CD4-positive, alpha-beta T cell treated with Interferon alpha-2 for 1 hour (primary cell): ENCODE measurements around the gene HPDL.
"Not testable (repeated sequence)": the region's sequence is repeated elsewhere in the genome, so short reads cannot be mapped to it uniquely, and the experiment has no call there.

Experiments
- DNase-seq, 2 donors: peaks; one replicate each; pipeline ENCODE4 v3.0.0-alpha.2; 2020 to 2022

The HPDL gene

DNA sequence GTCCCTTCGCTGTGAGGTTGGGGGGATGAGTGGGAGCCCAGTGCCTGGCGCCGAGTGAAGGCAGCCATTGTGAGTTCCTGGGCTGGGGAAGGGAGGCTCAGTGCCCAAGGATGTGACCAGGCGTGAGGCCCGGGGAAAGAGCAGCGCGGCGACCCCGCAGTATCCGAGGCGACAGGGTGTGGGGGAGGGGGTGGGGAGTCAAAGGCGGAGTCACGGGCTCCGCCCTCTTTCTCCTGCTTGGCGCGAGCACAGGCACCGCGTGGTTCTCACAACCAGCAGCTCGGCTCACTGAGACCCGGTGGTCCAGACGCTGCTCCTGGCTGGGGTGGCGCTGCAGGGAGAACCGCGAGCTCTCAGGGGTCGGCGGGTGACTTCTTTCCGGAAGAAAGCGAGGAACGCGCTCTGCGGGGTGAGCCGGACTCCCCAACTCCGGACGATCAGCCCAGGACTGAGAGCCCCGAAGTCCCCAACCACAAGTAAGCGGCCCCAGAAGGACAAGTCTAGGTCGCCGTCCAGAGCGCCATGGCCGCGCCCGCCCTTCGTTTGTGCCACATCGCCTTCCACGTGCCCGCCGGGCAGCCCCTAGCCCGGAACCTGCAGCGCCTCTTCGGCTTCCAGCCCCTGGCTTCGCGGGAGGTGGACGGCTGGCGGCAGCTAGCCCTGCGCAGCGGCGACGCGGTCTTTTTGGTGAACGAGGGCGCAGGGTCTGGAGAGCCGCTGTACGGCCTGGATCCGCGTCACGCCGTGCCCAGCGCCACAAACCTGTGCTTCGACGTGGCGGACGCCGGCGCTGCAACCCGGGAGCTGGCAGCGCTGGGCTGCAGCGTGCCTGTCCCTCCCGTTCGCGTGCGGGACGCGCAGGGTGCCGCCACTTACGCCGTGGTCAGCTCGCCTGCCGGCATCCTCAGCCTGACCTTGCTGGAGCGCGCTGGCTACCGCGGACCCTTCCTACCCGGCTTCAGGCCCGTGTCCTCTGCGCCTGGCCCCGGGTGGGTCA, at the start of gene HPDL:
Gene HPDL (plus strand): TSS at position 269 of the 997 bp plus-strand sequence. CDS start 254 bp downstream, at position 523.
- peak; percentile 52 to 60 for DNase-seq

- DNase-seq = no peak
Measured at GRCh38 chr1:45282351-45282750, 44.3 kb upstream of the HPDL start.

GRCh38 chr1:45284858-45285257, 41.8 kb upstream of the HPDL start:
- not testable (repeated sequence) for DNase-seq

GRCh38 chr1:45286521-45286920, 40.2 kb upstream of the HPDL start:
- DNase-seq = not testable (repeated sequence)

- DNase-seq = not testable (repeated sequence)
Measured at GRCh38 chr1:45291002-45291401, 35.7 kb upstream of the HPDL start.

- DNase-seq = no peak
Measured at GRCh38 chr1:45291716-45292115, 35.0 kb upstream of the HPDL start.

DNA sequence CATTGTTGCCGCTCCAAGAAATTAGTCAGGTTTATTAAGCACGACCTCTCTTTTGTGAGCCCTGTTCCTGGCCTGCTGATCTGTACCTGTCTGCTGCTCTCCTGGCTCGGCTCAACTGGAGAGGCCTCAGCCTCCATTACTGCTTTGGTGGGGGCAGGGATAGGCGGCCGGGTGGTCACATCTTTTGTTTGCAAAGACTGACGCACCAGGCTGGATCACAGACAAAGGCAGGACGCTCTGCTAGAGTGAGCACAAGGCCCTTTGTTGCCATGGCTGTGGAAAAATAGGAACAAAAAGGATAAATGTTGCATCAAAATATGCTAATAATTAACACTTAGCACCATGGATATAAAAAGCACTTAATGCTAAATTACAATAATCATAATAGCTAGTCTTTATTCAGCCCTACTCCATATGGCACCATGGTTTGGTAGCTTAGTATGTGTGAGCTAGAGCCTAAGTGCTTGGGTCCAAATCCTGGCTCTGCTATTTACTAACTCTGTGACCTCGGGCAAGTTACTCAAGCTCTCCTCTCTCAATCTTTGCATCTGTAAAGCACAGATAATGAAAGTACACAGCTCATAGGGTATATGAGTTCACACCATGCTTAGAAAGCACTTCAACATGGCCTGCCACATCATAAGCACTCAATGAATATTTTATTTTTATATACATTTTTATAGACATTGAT, 28.9 kb upstream of the HPDL start:
- DNase-seq = no peak

DNA sequence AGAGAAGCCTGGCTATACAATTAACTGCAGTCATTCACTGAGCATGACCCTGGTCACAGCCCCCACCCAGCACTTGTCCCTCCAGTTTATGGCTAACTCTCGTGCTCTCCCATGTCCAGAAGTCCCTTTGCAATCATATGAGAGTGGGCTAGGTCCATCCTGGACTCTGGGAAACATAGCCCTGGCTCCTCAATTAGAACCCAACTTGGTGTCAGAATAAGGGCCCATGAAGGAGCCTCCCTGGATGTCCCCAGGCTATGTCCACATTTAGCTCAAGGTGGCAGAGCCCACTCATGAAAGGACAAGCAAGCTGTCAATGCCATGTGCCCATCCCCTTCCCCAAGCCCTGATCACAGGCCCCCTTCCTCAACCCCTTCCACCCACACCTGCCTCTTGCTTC, 27.4 kb upstream of the HPDL start:
- DNase-seq = no peak

- peak; percentile 53 to 74 for DNase-seq
Measured at GRCh38 chr1:45299981-45300668, 26.6 kb upstream of the HPDL start.

GRCh38 chr1:45300669-45300997, 26.1 kb upstream of the HPDL start:
- no peak for DNase-seq

DNA sequence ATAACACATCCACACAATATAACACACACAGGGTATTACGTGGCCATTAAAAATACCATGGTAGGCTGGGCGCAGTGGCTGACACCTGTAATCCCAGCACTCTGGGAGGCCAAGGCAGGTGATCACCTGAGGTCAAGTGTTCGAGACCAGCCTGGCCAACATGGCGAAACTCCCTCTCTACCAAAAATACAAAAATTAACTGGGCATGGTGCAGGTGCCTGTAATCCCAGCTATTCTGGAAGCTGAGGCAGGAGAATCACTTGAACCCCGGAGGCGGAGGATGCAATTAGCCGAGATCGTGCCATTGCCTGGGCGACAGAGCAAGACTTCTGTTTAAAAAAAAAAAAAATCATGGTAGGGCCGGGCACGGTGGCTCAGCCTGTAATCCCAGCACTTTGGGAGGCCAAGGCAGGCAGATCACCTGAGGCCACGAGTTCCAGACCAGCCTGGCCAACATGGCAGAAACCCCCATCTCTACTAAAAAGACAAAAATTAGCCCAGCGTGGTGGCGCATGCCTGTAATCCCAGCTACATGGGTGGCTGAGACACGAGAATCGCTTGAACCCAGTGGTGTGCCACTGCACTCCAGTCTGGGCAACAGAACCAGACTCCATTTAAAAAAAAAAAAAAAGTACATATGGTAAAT, 24.1 kb upstream of the HPDL start:
- no peak for DNase-seq

DNA sequence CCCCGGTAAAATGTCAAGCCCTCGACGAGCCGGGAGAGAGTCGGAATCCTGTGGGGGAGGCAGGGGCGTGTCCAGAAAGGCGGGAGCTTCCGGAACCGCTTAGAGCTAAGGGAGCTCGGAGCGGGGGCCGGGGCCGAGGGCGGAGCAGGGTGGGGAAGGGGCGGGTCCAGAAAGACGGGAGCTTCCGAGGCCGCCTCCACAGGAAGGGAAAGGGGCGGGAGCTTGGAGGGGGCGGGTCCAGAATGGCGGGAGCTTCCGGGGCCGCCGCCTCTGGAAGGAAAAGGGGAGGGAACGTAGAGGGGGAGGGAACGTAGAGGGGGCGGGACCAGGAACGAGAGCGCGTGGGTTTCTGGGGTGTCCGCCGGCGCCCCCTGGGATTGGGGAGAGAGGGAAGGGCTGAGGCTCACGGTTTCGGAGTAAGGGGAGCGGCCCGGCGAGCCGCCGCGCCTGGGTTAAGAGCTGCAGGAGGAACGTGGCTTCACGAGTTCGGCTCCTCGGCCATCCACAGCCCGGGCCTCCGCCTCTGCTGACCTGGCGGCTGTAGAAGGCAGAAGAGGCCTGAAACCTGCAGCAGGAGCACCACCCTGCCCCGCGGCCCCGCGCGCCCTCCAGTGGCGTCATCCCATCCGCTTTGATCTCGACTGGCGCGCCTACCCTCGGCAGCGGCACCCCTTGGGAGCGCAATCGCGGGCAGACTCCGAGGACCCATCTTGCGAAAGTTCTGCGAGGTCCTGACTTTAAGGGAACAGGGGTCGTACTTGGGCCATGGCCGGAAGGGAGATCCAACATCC, 23.0 kb upstream of the HPDL start:
- peak; percentile 98 to 99 for DNase-seq

DNA sequence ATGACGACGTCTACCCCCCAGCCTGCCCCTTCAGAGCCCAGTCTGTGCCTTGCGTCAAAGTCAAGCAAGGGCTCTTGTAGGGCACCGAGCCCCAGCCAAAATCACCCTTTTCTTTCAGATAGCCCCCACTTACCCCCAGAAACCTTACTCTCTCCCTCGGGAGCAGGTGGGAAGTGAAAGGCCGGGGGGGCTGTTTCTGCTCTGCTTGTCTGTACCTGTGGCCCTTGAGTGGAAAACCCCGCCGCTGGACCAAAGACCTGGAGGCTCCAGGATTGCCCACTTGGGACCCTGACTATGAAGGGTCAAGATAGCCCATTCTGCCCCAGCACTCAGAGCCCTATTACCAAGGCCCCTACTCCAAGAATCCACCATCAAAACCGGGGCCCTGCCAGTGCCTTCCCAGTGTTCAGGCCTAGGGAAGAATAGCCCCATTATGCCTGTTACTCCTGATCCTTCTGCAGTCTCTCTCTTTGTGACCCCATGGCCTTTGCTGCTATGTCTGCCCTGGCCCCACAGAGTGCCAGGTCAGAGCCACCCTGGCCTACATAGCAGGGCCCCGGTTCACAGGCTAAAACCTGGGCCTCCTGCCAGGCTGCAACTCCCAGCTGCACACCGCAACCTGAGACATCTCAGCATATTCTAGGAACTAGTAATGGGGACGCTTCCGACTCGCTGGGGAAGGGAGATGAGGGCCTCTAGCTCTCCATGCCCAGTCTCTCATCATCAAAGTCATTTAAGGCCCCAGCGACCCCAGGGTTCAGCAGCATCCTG, 22.2 kb upstream of the HPDL start:
- no peak for DNase-seq

DNA sequence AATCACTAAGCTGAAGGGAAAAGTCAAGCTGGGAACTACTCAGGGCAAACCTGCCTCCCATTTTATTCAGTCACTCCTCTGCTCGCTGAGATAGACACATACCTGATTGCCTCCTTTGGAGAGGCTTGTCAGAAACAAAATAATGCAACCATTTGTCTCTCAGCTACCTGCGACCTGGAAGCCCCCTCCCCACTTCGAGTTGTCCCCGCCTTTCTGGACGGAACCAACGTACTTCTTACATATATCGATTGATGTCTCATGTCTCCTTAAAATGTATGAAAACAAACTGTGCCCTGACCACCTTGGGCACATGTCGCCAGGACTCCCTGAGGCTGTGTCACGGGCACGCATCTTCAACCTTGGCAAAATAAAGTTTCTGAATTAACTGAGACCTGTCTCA, 21.5 kb upstream of the HPDL start:
- no peak for DNase-seq

DNA sequence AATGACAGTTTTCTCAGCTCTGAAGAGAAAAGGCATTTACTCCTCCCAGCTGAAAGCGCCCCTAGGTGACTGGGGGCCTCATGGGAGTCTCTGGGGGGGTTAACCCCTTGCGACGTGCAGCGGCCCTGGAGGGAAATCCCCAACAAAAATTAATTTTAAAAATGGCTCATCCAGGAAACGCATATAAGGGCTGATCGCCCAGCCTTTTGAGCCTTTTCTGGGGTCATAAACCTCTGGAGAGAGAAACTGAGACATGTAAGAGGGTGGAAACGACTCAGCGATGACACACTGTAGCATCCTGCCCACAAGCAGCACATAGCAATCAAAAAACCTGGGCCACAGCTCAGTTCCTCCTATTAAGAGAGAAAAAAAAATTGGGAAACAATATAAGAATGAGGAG, 20.4 kb upstream of the HPDL start:
- DNase-seq = no peak

GRCh38 chr1:45306905-45307304, 19.8 kb upstream of the HPDL start:
- no peak for DNase-seq

- no peak for DNase-seq
Measured at GRCh38 chr1:45314266-45314665, 12.4 kb upstream of the HPDL start.

DNA sequence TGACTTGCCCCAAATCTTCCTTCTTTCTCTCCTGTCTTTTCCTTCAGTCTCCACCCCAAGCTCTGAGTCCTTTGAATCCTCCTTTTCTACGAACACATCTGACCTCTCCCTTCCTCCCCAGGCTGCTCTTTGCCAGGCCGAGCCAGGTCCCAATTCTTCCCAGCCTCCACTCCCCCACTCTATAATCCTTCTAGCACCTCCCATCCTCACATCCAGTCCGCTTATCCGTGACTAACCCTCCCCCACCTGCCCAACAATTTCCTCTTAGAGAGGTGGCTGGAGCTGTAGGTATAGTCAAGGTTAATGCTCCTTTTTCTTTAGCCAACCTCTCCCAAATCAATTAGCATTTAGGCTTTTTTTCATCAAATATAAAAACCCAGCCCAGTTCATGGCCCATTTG, 9.5 kb upstream of the HPDL start:
- DNase-seq = no peak

- DNase-seq = no peak
Measured at GRCh38 chr1:45319761-45320160, 6.9 kb upstream of the HPDL start.

DNA sequence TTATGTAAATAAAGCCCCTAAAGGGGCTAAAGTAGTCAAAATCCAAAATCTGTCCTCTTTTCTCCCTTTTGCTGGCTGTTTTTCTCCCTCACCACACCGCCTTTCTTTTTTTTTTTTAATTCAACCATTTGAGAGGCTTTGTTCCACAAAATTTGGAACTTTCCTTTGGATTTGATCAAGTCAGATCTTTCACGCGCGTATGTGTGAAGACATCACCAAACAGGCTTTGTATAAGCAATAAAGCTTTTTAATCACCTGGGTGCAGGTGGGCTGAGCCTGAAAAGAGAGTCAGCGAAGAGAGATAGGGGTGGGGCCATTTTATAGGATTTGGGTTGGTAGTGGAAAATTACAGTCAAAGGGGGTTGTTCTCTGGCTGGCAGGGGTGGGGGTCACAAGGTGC, 5.3 kb upstream of the HPDL start:
- no peak for DNase-seq

- DNase-seq = no peak
Measured at GRCh38 chr1:45322486-45323040, 4.1 kb upstream of the HPDL start.
